GM21381 (cell line): ENCODE data around the gene SLC6A5.

ENCODE experiments used
- ATAC-seq: cut with Tn5 transposase; IDR thresholded peaks from one replicate; pipeline ENCODE4 v1.9.1; 2021; ENCODE audit warnings: mild to moderate bottlenecking, moderate library complexity; ENCODE audit not compliant: unreplicated experiment

SLC6A5 gene

DNA sequence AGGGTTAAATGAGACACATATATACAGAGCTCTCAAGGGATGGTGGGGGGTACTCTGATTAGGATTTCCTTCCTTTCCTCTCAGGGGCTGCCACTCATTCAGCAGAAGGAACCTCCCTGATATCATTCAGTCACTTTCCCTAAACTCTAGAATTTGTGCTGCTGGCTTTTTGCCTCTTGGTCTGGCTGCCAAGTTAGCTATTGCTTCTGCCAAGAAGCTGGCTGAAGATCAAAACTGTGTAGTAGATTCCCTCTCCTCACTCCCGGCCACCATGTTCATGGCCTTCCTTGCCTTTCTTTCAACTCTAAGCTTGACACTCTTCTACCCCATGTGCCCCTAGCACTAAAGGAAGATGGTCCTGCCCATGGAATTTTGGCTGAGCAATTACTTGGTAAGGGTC, 18.7 kb downstream of the SLC6A5 start:
- ATAC-seq, result no peak

DNA sequence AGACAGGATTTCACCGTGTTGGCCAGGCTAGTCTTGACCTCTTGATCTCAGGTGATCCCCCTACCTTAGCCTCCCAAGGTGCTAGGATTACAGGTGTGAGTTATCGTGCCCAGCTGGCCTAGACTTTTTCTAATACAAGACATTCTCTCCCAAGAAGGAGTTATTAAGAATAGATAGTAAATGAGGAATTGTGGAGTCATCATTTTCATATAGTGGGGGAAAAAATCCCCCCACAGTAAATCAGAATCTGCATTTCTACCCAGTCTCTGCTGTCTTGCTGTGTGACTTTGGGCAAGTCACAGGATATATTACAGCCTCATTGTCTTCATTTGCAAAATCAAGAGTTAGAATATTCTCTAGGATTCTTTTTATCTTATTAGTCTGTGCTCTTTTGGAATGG, 21.6 kb downstream of the SLC6A5 start:
- no peak for ATAC-seq

- ATAC-seq, result no peak
Measured at GRCh38 chr11:20621679-20622078, 22.3 kb downstream of the SLC6A5 start.

- ATAC-seq, result no peak
Measured at GRCh38 chr11:20623252-20623651, 23.8 kb downstream of the SLC6A5 start.

GRCh38 chr11:20626279-20626678, 26.9 kb downstream of the SLC6A5 start:
- no peak for ATAC-seq

- ATAC-seq, result no peak
Measured at GRCh38 chr11:20627026-20627425, 27.6 kb downstream of the SLC6A5 start.

DNA sequence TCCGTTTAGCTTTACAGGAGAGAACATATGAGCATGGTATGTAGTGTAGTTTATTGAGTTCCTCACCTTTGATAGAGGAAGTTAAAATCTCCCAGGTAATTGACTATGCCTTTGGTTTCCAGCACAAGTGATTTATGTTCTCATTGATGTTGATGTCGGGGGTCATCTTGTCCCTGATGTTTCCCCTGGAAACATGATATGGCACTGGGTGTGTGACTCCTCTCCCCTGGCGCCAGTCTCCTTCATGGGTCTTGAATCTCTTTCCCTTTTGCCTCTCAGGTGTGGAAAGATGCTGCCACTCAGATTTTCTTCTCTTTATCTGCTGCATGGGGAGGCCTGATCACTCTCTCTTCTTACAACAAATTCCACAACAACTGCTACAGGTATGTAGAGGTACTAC, 28.3 kb downstream of the SLC6A5 start:
- no peak for ATAC-seq

- ATAC-seq, result no peak
Measured at GRCh38 chr11:20631519-20632168, 32.2 kb downstream of the SLC6A5 start.

- ATAC-seq, result no peak
Measured at GRCh38 chr11:20632169-20632532, 32.7 kb downstream of the SLC6A5 start.

- ATAC-seq, result no peak
Measured at GRCh38 chr11:20634044-20634443, 34.6 kb downstream of the SLC6A5 start.

GRCh38 chr11:20634781-20635180, 35.4 kb downstream of the SLC6A5 start:
- no peak for ATAC-seq

GRCh38 chr11:20638074-20638473, 38.7 kb downstream of the SLC6A5 start:
- no peak for ATAC-seq

GRCh38 chr11:20639688-20640087, 40.3 kb downstream of the SLC6A5 start:
- ATAC-seq, result no peak

- ATAC-seq, result no peak
Measured at GRCh38 chr11:20640401-20640800, 41.0 kb downstream of the SLC6A5 start.

GRCh38 chr11:20644360-20644759, 45.0 kb downstream of the SLC6A5 start:
- no peak for ATAC-seq

- ATAC-seq, result peak; percentile 61
Measured at GRCh38 chr11:20647976-20648565, 48.7 kb downstream of the SLC6A5 start.

GRCh38 chr11:20652150-20652806, 52.9 kb downstream of the SLC6A5 start:
- no peak for ATAC-seq

GRCh38 chr11:20654038-20654437, 54.6 kb downstream of the SLC6A5 start:
- no peak for ATAC-seq

DNA sequence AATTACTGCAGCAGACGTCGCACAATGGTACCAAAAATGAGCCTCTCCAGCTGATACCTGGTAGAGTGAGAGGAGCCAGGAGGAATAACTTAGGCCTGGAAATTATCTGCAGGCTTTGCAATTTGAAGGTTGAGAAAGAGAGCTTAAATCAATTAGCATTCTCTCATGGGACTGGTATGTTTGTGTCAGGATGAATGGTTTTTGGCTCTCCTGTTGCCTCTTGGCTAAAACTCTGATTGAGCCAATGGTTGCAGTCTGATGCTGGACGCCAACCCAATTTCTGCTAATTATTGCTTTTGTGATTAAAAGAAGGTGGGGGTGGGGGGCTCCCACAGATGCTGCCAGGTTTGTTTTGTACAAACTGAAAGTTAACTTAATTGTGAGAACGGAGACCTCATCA, 57.5 kb downstream of the SLC6A5 start:
- no peak for ATAC-seq

GRCh38 chr11:20658135-20658534, 58.7 kb downstream of the SLC6A5 start:
- ATAC-seq, result no peak

GRCh38 chr11:20661445-20661844, 62.0 kb downstream of the SLC6A5 start:
- ATAC-seq, result no peak

DNA sequence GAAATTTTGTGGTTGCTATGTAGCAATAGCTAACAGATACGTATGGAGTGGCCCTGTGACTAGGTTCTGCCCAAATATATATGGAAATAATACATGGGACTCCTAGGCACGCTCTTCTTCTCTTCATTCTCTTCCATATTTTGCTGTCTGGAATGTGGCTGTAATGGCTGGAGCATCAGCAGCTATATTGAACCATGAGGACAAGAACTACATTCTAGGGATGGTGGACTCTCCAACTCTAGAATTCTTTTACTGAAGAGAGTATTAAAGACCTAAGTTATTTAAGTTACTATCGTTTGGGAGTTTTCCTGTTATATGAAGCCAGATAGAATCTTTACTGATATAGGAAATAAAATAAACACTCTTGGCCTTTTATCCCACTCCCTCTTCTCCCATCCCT, 62.4 kb downstream of the SLC6A5 start:
- ATAC-seq, result no peak
